ENCODE results near the gene MRC2.

MRC2 gene

GRCh38 chr17:62727916-62728672 is 100.6 kb downstream of the MRC2 start:
- DNase-seq, result no peak

DNA sequence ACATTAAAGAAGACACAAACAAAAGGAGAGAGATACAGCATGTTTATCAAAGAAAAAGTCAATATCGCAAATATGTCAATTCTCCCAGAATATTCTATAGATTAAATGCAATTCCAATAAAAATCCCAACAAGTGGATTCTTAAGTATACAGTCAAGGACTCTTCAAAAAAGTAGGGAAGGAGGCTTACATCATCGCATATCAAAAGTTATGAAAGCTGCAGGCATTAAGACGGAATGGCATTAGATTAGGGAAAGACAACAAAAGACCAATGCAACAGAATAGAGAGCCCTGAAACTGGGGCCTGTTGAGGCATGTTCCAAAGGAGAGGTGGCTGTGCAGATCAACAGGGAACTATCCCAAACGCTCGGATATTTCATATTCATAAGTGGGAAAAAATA is 104.7 kb downstream of the MRC2 start:
- no peak for DNase-seq

DNA sequence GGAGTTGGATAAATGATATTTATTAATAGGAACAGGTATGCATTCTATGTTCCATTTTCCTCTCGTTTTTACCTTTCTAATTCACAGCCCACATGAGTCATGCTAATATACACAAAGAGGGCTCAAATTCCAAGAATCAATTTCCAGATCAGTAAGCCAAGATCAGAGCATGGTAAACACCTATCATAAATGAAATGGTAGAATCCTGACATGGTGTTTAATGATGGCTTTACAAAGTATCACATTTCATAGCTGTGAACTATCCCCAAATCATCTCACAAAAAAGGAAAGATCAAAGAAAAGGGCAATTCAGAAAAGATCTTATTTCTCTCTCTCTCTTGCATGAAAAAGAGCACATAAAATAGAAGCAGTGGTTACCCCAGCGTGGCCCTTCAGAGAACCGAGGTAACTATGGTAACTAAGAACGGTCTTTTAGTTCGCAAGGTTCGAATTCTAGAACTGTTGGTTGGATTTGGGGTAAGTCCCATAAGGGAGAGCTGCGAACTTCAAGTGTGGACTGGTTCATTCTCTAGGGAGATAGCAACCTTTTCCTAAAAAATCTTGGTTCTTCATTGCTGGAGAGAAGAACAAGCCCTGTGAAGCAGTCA is 107.7 kb downstream of the MRC2 start:
- no peak for DNase-seq

GRCh38 chr17:62737513-62737912 is 110.0 kb downstream of the MRC2 start:
- no peak for DNase-seq

DNA sequence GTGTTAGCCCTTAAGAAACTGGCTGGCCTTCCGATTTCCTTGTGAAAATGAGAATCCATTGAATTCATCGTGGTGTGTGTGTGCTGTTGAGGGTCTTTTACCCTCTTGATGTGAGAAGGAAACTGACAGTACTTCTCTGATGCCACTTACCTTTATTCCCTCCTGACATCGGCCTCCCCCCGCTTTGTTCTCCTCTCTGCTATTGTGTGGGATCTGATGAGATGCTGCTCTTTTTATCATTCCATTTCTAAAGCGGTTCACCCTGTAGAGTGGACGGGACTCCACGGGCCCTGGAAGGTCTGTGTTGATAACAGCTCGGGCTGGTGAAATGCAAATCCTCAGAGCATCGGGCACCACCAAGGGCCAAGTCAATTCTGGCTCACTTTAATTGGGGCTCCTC is 110.8 kb downstream of the MRC2 start:
- DNase-seq, result no peak

DNA sequence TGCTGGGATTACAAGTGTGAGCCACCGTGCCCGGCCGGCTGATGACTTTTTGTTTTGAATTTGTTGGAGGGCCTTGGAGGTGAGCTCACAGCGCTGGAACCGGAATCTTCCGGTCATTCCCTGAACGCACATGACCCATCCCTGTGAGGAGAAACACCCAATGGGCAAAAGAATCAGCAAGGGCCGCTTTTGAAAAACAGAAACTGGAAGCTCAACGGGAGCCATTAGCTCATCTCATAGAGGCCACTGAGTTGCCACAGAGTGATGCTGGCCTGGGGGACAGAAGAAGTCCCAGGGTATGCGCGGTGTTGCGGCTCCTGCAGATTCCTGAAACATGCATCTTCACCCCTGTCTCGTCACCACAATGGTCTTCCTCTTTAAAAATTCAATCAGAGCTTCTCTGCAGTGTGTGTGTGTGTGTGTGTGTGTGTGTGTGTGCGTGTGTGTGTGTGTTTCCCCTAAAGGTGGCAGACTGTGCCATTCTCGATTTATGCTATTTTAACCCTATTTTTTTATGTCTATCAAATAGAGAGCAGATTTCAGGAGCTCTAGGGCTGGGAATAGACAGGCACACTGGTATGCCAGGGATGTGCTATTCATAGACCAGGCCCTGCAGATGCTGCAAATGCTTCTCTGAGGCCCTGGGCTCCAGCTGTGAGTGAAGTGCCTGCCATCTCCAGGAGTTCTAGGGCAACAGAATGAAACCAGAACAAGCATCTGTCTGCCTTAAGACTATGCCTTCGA is 112.3 kb downstream of the MRC2 start:
- no peak for DNase-seq

DNA sequence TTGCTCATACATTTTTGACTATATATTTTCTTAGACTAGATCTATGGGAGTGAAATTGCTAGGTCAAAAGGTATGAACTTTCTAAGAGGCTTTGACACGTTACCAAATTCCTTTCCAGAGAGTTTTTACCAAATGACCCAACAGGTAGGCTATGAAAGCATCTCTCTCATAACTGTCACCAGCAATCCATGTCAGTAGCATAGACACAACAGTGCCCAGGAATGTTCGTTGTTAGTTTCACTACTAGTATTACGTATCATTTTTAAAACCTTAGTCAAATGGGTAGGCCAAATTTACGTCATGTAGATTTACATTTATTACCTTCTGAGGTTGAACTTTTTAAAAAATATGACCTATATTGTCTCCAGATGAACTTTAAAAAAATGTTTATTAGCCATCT is 113.8 kb downstream of the MRC2 start:
- DNase-seq, result no peak

Data from suppressor macrophage (primary cell).